DMS79 treated with DMSO at 0.1 percent for 48 hours (cell line): ENCODE results near the gene SZT2.

Experiments used
- DNase-seq: peaks from one replicate; lab custom pipeline; 2025; lab: John Stamatoyannopoulos, UW

Gene SZT2

GRCh38 chr1:43423672-43424550 lies 34.2 kb downstream of the SZT2 start:
- DNase-seq, result no peak

GRCh38 chr1:43425045-43425444 lies 35.3 kb downstream of the SZT2 start:
- DNase-seq, result no peak

DNA sequence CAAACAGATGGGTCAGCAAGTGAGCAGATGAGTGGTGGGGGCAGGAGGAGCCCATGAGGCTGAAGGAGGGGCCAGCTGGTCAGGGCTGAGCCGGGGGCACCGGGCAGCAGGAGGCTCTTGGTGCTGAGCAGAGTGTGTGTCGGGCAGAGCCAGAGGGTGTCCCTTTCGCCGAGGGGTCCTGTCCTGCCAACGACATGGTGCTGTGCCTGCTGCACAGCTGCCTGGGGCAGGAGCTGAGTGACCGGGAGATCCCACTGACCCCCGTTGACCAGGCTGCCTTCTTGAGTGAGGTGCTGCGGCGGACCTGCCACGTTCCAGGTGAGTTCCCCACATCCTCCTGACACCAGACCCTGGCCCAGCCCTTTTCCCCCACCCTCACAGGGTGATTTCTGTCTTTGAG lies 36.5 kb downstream of the SZT2 start:
- DNase-seq, result no peak

GRCh38 chr1:43427524-43427923 lies 37.8 kb downstream of the SZT2 start:
- DNase-seq, result peak; percentile 88

DNA sequence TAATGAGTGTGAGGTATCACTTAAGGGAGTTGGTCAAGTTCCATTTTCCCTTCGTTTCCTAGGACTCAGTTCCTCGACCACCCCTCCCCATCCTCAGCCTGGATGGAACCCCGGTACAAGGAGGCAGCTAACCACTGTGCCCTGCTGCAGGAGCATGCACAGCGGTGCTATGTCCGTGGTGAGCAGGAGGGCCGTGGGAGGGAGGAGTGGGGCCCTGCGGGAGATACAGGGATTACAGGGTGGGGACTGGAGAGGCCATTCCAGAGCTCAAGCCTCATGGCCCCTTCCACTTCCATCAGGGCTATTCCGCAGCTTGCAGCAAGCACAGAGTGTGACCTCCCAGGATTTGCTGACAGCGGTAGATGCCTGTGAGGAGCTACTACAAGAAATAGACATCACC lies 38.2 kb downstream of the SZT2 start:
- no peak for DNase-seq

GRCh38 chr1:43430831-43431230 lies 41.1 kb downstream of the SZT2 start:
- no peak for DNase-seq

DNA sequence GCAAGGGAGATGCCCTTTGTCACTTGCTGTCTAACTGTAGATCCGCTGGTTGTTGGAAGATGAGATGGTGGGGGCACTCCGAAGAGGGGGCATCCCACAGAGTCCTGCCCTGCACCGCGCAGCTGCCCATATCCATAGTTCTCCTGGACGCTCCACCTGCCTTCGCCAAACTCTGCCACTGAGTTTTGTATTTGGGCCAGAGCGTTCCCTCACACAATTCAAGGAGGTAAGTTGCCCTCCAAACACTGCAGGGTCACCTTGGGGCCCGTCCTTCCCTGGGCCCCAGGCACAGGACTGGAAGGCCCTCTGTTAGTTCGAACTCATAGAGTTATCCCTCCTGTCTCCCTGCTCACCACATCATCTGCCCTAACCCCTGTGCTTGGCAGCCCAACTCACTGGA lies 42.0 kb downstream of the SZT2 start:
- DNase-seq, result no peak

DNA sequence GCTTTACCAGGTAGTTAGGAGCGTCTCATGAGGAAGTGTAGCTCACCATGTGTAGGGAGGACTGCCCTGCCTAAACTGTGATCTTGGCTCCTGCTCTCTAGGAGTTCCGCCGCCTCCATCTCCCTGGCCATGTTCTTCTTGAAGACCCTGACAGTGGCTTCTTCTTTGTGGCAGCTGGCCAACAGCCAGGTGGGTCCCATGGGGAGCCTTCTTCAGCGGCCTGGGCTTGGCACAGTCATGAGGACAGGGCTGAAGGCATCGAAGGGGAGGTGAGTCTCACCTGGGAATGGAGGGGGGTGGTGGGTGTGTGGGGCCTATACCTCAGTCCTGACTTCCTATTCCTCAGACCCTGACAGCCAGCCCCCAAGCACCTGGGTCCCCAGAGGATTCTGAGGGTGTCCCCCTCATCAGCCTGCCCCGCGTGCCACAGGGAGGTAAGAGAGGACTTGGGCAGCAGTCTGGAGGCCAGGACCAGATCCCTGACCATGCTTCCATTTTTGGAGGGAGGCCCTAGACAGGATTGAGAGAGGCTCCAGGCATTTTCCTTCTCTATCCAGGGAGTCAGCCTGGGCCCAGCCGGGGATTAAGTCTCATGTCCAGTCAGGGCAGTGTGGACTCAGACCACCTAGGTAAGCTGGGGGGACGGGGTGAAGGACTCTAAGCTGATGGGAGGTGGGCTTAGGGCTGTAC lies 42.6 kb downstream of the SZT2 start:
- no peak for DNase-seq

DNA sequence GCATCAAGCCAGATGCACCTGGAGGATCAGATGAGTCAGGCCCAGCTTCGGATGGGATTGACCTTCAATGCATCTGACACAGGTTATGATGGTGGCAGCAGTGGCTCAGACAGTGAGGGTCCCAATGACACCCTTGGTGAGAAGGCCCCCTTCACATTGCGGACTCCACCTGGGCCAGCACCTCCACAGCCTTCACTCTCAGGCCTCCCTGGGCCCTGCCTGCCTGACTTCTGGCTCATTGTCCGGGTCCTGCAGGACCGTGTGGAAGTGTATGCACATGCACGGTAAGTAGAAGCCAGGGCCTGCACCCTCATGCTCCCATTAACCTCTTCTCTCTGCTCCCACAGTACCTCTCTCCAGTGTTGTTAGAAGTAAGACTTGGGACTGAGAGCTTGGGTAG lies 43.2 kb downstream of the SZT2 start:
- no peak for DNase-seq

DNA sequence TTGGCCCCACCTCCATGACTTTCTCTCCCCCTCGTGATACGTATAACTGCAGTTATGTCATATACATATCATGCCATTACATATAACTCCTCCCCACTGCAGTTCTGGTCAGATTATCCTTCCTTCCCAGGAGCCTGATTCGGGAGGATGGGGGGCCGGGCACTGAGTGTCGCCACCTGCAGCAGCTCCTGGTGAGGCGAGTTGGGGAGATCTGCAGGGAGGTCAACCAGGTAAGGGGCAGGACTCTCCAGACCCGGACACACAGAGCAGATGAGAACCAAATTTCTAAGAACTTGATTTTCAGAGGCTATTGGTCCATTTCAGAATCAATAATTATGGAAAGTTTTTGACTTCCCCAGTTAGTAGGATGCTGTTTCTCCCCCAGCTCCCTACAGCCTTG lies 44.6 kb downstream of the SZT2 start:
- DNase-seq, result no peak

DNA sequence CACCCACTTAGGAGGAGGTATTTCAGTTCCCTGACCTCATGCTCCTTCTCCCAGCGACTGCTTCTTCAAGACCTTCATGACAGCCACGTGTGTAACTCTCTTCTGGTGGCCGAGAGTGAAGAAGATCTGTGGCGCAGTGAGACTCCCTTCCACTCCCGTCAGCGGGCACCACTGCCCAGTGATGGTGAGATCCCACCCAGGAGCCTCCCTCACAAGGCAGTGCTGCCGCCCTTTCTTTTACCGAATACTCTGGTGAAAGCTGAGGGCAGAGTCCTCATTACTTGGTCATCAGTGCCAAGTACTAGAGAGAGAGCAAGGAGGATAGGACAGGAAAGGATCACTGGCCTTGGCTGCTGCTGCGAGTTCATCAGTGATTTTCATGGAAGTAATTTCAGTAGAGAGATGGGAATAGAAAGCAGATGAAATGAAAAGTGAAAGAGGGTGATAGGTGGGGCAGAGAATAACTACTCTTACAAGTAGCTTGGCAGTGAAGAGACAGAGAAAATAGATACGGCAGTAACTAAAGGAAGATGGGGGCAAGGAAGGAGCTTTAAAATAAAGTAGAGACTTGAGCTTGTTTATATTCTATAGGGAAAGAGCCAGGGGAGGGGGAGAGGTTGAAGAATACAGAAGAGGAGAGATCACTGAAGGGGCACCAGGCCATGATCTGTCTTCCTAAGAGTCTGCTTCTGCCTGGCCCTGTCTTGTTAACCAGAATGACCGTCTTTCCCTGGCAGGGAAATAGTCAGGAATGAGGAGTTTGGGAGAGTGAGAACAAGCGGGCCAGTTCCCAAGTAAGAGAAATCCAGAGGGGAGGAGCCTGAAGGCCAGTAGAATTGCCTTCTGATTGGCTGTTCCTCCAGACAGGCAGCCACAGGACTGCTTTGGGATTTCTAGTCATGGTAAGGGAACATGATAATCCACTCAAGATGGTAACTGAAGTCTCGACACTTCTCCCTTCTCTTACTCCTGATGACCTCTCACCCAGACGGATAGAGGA lies 45.7 kb downstream of the SZT2 start:
- DNase-seq, result no peak

DNA sequence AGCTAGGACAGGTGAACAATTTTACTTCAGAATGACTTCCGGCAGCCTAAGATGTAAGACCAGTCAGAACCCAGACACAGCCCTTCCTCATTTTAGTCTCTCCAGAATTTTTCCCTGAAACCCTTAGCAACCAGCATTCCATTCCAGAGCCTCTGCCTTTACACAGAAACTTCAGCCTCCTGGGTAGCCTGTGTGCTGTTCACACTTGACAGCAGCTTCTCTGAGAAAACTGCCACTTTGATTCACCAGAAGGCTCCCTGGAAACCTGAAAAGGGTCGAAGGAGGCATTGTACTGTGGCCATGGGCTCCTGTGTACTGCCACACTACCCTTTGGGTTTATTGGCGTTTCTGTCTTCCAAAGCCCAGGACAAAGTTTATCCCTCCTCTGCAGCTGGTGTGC lies 46.7 kb downstream of the SZT2 start:
- DNase-seq, result no peak

DNA sequence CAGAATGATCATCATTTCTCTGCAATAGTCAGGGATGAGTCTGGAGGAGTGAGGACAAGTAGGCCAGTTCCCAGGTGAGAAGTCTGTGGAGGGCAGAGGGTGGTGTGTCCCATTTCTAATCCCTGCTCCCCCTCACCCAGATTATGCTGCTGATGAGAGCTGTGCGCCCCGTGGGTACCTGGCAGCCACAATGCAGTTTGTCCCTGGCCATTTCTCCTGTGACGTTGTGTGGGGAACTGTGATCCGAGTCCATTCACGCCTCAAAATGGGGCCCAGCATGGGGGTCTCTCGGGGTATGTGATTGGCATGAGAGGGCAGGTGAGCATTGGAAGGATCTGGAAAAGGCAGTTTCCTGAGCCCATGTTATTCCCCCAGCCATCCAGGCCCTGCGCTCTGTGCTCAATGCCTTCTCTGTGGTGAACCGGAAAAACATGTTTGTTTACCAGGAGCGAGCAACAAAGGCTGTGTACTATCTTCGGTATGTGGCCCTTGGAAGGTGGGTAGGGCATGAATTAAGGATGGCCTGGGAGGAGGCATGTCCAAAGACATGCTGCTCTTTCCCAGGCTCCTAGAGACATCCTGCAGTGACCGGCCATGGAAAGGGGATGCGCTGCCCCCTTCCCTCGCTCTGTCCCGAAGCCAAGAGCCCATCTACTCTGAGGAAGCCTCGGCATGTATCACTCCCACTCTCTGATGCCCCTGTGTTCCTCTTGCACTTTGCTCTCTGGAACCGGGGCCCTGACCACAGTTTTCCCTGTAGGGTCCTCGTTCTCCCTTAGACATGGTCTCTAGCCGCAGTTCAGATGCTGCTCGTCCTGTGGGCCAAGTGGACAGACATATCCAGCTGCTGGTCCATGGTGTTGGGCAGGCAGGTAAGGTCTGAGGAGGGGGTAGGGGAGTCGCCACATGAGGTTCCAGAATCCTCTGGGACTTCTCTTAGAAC lies 47.6 kb downstream of the SZT2 start:
- no peak for DNase-seq

DNA sequence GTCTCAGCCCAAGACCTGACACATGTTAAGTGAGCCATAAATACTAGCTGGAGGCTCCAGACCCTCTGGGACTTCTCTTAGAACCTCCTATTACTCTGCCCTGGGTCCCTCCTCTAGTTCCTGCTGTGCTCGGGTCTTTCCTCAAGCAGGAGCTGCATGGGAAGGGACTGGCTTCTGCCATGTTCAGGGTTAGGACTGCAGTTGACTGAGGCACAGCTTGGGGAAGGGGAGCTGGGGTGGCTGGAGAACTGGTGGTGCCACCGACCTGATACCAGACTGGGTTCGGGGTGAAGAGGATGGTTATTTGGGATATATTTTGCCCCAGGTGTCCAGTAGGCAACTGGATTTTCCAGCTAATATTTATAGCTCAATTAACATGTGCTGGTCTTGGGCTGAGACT lies 48.3 kb downstream of the SZT2 start:
- DNase-seq, result no peak

GRCh38 chr1:43438576-43438952 lies 48.9 kb downstream of the SZT2 start:
- DNase-seq, result no peak

DNA sequence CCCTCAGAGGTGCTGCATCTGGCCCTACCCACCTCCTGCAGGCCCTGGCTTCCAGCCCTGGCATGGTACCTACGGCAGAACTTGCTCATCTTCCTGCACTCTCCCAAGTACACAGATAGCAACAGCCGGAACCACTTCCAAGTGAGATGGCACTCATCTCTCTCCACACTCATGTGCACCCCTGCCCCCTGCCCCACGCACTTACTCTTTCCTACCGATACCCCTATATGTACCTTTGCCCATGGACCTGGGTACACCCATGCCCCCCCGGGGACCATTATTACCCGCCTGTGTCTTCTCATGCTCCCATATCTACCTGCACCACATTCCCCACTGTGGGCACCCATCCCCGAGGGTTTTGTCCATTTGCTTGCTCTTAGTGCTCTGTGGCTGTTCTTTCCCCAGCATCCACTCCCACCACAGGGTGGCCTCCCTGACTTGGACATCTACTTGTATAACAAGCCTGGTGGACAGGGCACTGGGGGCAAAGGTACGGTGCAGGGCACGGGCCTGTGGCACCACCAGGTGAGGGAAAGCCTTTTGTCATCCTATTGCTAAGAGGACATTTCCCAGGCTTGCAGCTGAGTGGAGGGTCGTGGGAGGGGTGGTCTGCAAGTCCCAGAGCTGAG lies 49.4 kb downstream of the SZT2 start:
- DNase-seq, result no peak

GRCh38 chr1:43439781-43440180 lies 50.1 kb downstream of the SZT2 start:
- DNase-seq, result peak; percentile 97

GRCh38 chr1:43440358-43440757 lies 50.7 kb downstream of the SZT2 start:
- peak; percentile 75 for DNase-seq

DNA sequence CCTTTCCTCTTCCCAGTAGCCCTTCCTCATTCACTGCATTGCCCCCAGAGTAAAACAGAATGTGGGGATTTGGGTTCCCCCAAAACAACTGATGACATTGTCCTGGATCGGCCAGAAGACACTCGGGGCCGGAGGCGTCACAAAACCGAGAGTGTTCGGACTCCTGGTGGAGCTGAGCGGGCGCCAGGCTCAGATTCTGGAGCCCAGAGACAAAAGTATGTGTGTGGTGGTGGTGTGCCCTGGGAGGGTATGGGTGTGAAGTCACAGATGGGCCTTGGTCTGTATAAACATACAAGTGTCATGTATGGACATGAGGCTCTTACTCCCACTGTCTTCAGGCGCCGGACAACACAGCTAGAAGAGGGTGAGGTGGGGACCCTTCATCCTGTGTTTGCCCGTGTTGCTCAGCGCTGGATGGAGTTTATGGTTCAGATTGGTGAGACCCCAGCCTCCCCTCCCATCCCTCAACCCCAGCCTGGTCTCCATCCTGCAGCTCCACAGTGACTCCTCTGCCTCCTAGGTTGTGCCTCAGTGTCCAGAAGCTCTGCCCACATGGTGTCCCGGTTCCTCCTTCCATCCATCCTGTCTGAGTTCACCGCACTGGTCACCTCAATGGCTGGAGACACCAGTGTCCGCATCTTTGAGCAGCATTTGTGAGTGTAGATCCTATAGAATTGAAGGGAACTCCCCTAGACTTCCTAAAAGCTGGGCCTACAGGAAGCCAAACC lies 51.6 kb downstream of the SZT2 start:
- no peak for DNase-seq
